Measurements from ENCODE around the gene PEPD.

PEPD gene

GRCh38 chr19:33441277-33441699 is 80.3 kb downstream of the PEPD start:
- Histone ChIP-seq H3K36me3 (ENCODE audit: insufficient read depth, low read length) (no peaks in the 10 kb centered on the region), H3K4me3 (ENCODE audit: low read depth, low read length, poor library complexity, severe bottlenecking) (no peak overlapping the region), H3K4me1 (ENCODE audit: insufficient read depth, low read length, severe bottlenecking) (no peaks in the 10 kb centered on the region), H4K20me1 (ENCODE audit: insufficient read depth, low read length) (no peaks in the 10 kb centered on the region), H3K27me3 (ENCODE audit: insufficient read depth, low read length) (no peaks in the 10 kb centered on the region), H3K9me3 (ENCODE audit: low read length) (no peaks in the 10 kb centered on the region), H3K79me2 (ENCODE audit: insufficient read depth, low read length) (no peaks in the 10 kb centered on the region), H2AFZ (ENCODE audit: low read length) (no peak overlapping the region), H3K4me2 (ENCODE audit: low read length) (no peak overlapping the region), H3K9me2 (ENCODE audit: low read depth, low read length) (no peaks in the 10 kb centered on the region), H3K27ac (ENCODE audit: low read depth, low read length, poor library complexity, severe bottlenecking) (no peak overlapping the region), H3F3A (ENCODE audit: insufficient read depth, low read length) (no peaks in the 10 kb centered on the region), H3K9ac (ENCODE audit: low read length) (no peak overlapping the region)
- TF ChIP-seq CTCF (IDR thresholded peaks at IDR 0.05; ENCODE audit: low read length): no peak
- no peak for TF ChIP-seq EZH2 (IDR thresholded peaks at IDR 0.05; ENCODE audit: borderline replicate concordance, low read length)

DNA sequence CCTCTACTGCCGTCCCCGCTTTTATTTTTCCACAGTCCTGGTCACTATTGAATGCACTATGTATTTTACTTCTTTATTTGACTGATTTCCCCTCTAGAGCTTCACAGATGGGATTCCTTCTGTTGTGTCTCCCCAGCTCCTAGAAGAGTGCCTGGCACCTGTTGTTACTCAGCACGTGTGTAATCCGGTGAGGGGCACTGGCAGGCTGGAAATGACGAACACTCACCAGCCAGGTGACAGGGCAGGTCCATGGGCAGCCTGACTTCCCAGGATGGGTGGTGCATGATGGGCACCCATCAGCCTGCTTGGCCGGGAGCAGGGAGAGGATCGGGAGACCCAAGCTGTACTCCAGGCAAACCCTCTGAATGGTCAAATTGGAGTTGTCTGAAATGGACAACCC is 80.9 kb downstream of the PEPD start:
- Histone ChIP-seq H3K4me3 (ENCODE audit: low read depth, low read length, poor library complexity, severe bottlenecking) (no peak overlapping the region), H2AFZ (ENCODE audit: low read length) (no peak overlapping the region), H3K36me3 (ENCODE audit: insufficient read depth, low read length) (no peaks in the 10 kb centered on the region), H3K4me1 (ENCODE audit: insufficient read depth, low read length, severe bottlenecking) (no peaks in the 10 kb centered on the region), H3K27me3 (ENCODE audit: insufficient read depth, low read length) (no peaks in the 10 kb centered on the region), H4K20me1 (ENCODE audit: insufficient read depth, low read length) (no peaks in the 10 kb centered on the region), H3K9me3 (ENCODE audit: low read length) (no peaks in the 10 kb centered on the region), H3K27ac (ENCODE audit: low read depth, low read length, poor library complexity, severe bottlenecking) (no peak overlapping the region), H3K4me2 (ENCODE audit: low read length) (no peak overlapping the region), H3K79me2 (ENCODE audit: insufficient read depth, low read length) (no peaks in the 10 kb centered on the region), H3K9ac (ENCODE audit: low read length) (no peak overlapping the region), H3K9me2 (ENCODE audit: low read depth, low read length) (no peaks in the 10 kb centered on the region), H3F3A (ENCODE audit: insufficient read depth, low read length) (no peaks in the 10 kb centered on the region)
- no peak for TF ChIP-seq CTCF (IDR thresholded peaks at IDR 0.05; ENCODE audit: low read length)
- TF ChIP-seq EZH2 (IDR thresholded peaks at IDR 0.05; ENCODE audit: borderline replicate concordance, low read length): no peak

- no peak overlapping the region for H3K4me3 ChIP-seq (ENCODE audit: low read depth, low read length, poor library complexity, severe bottlenecking)
- no peak overlapping the region for H3K9ac ChIP-seq (ENCODE audit: low read length)
- no peaks in the 10 kb centered on the region for H4K20me1 ChIP-seq (ENCODE audit: insufficient read depth, low read length)
- no peaks in the 10 kb centered on the region for H3K9me2 ChIP-seq (ENCODE audit: low read depth, low read length)
- H3K4me2 ChIP-seq (ENCODE audit: low read length): no peak overlapping the region
- H3K27ac ChIP-seq (ENCODE audit: low read depth, low read length, poor library complexity, severe bottlenecking): no peak overlapping the region
- no peaks in the 10 kb centered on the region for H3K9me3 ChIP-seq (ENCODE audit: low read length)
- TF ChIP-seq CTCF (IDR thresholded peaks at IDR 0.05; ENCODE audit: low read length) (no peak), EZH2 (IDR thresholded peaks at IDR 0.05; ENCODE audit: borderline replicate concordance, low read length) (no peak)
- H3K36me3 ChIP-seq (ENCODE audit: insufficient read depth, low read length): no peaks in the 10 kb centered on the region
- no peak overlapping the region for H2AFZ ChIP-seq (ENCODE audit: low read length)
- H3K27me3 ChIP-seq (ENCODE audit: insufficient read depth, low read length): no peaks in the 10 kb centered on the region
- no peaks in the 10 kb centered on the region for H3K4me1 ChIP-seq (ENCODE audit: insufficient read depth, low read length, severe bottlenecking)
- H3K79me2 ChIP-seq (ENCODE audit: insufficient read depth, low read length): no peaks in the 10 kb centered on the region
- no peaks in the 10 kb centered on the region for H3F3A ChIP-seq (ENCODE audit: insufficient read depth, low read length)
These were observed 81.3 kb downstream of the PEPD start for GRCh38 chr19:33440241-33440640.

All from OCI-LY1 (cell line).